ENCODE data around the gene MRPL16. TPM values are rescaled to one million over a fixed set of nuclear protein-coding genes. Genes with fewer than 3 reads are reported as not detected.

The MRPL16 gene
- total RNA-seq, 1 experiment from 2014 or later: 78.9 TPM

GRCh38 chr11:59776210-59777066 lies 34.1 kb downstream of the MRPL16 start:
- Mint-ChIP-seq H3K4me1 (peaks cover 4% of the 10 kb centered on the region; the same call in 1 of the 2 replicates), H3K27ac (no peak overlapping the region), H3K9me3 (peaks cover 1% of the 10 kb centered on the region), H3K4me3 (no peak overlapping the region), H3K27me3 (ENCODE audit: low read depth) (no peaks in the 10 kb centered on the region), H3K36me3 (peaks cover 35% of the 10 kb centered on the region)
- POLR2A ChIA-PET: no interaction called here
- ATAC-seq: no peak
- CTCF ChIA-PET: no interaction called here
- no peak for TF ChIP-seq IRF1 (CRISPR knock-in tag; IDR thresholded peaks at IDR 0.05)
- TF ChIP-seq ARID4B (CRISPR knock-in tag; IDR thresholded peaks at IDR 0.05; ENCODE audit: borderline replicate concordance): no peak
- TF ChIP-seq ZNF423 (CRISPR knock-in tag; IDR thresholded peaks at IDR 0.05): no peak
- TF ChIP-seq JUN (CRISPR knock-in tag; IDR thresholded peaks at IDR 0.05): no peak
- TF ChIP-seq NFATC4 (CRISPR knock-in tag; IDR thresholded peaks at IDR 0.05): no peak
- DNase-seq (ENCODE audit: low spot score): no peak

- Mint-ChIP-seq H3K4me3 (no peak overlapping the region), H3K4me1 (peaks cover 8% of the 10 kb centered on the region; the same call in 1 of the 2 replicates), H3K36me3 (peaks cover 23% of the 10 kb centered on the region), H3K9me3 (no peaks in the 10 kb centered on the region), H3K27me3 (ENCODE audit: low read depth) (no peaks in the 10 kb centered on the region), H3K27ac (no peak overlapping the region)
- DNase-seq (ENCODE audit: low spot score): no peak
- no peak for ATAC-seq
- TF ChIP-seq SMAD4 (CRISPR knock-in tag; IDR thresholded peaks at IDR 0.05): no peak
- TF ChIP-seq ZNF512 (CRISPR knock-in tag; IDR thresholded peaks at IDR 0.05; ENCODE audit: borderline replicate concordance): no peak
- TF ChIP-seq ZNF219 (CRISPR knock-in tag; IDR thresholded peaks at IDR 0.05; ENCODE audit: borderline replicate concordance): no peak
- TF ChIP-seq USF1 (CRISPR knock-in tag; IDR thresholded peaks at IDR 0.05): no peak
- no peak for TF ChIP-seq CTCF (IDR thresholded peaks at IDR 0.05)
- TF ChIP-seq AR (CRISPR knock-in tag; IDR thresholded peaks at IDR 0.05): no peak
- TF ChIP-seq FOXP4 (CRISPR knock-in tag; IDR thresholded peaks at IDR 0.05): no peak
- no peak for TF ChIP-seq KAT7 (CRISPR knock-in tag; IDR thresholded peaks at IDR 0.05; ENCODE audit: borderline replicate concordance)
- no peak for TF ChIP-seq NR2C2 (CRISPR knock-in tag; IDR thresholded peaks at IDR 0.05)
- TF ChIP-seq ZBTB43 (CRISPR knock-in tag; IDR thresholded peaks at IDR 0.05): no peak
- no peak for TF ChIP-seq TEAD1 (CRISPR knock-in tag; IDR thresholded peaks at IDR 0.05)
- no peak for TF ChIP-seq NR3C1 (CRISPR knock-in tag; conservative IDR thresholded peaks at IDR 0.05; ENCODE audit: low read depth)
- TF ChIP-seq GABPB1 (CRISPR knock-in tag; IDR thresholded peaks at IDR 0.05): no peak
- CTCF ChIA-PET: interaction anchor here (0.5 to 2.0 kb wide), 3 partner anchors 17 to 242 kb away, joined by 3 to 5 read pairs (median 3); partner anchors contain the start of gene STX3
- POLR2A ChIA-PET: no interaction called here
Measured at GRCh38 chr11:59773083-59773440, 37.5 kb downstream of the MRPL16 start.
